SK-N-MC (cell line): ENCODE measurements around the gene KCNG2.

Experiments
- EZH2 ChIP-seq: fragments of 200-600 bp; sonication (generic); IDR thresholded peaks from one replicate; pipeline ENCODE4 v1.6.1; 2017; ENCODE audit warnings: antibody characterized with exemption
- FOXP2 ChIP-seq: optimal IDR thresholded peaks from 2 replicates; pipeline ENCODE3; 2011; ENCODE audit warnings: mild to moderate bottlenecking, moderate library complexity; ENCODE audit not compliant: insufficient read depth; ENCODE audit errors: extremely low read length, control extremely low read depth
- POLR2AphosphoS5 ChIP-seq: IDR thresholded peaks from 2 replicates; pipeline ENCODE4 v1.6.1; 2012; ENCODE audit warnings: mild to moderate bottlenecking, low read depth, low read length, borderline replicate concordance

DNA sequence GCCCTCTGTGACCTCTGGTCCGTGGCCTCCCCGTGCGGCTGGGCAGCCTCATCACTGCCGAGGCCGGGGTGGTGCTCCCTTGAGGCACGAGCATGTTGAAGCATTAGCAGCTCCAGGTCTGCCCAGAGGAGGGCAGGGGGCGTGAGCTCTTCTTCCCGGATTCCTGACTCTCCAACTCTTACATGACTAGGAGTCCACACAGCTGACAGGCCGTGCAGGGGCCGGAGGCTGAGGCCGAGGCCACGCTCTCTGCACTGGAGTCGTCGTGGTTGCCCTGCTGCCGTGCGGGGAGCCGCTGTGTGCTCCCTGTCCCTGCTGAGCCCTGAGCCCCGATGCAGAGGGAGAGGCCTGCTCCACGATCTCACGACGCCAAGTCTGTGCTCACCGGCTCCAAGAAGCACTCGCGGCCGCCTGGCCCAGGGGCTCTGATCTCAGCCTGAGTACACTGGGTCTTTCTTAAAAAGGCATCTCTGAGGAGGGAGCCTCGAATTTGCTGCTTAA, 19.4 kb upstream of the KCNG2 start:
- TF ChIP-seq POLR2AphosphoS5 (no peak), EZH2 (no peak), FOXP2 (no peak)
